ENCODE results near the gene AP1AR.

- TF ChIP-seq POLR2AphosphoS5 (IDR thresholded peaks at IDR 0.05; ENCODE audit: low read depth, low read length) (no peak), TAF1 (IDR thresholded peaks at IDR 0.05; ENCODE audit: borderline replicate concordance, insufficient read depth, low read length) (no peak), REST (IDR thresholded peaks at IDR 0.05; ENCODE audit: insufficient read depth in 1 of 2, low read depth in 2 of 2, low read length in 2 of 2) (no peak)
Measured at GRCh38 chr4:112270051-112270450, 38.5 kb downstream of the AP1AR start.
